SU-DHL-6 (cell line): ENCODE data around the gene KIF16B.

Experiments
- H2AFZ ChIP-seq: fragments of 200-600 bp; sonication (generic); 2 replicates; pipeline ENCODE4 v1.6.1; 2014; ENCODE audit warnings: low read depth, mild to moderate bottlenecking, moderate library complexity, mixed read lengths, antibody characterized with exemption, low read length; ENCODE audit not compliant: severe bottlenecking
- H3F3A ChIP-seq: fragments of 200-600 bp; shearing (Covaris generic); 2 replicates; pipeline ENCODE4 v1.6.0; 2016; ENCODE audit warnings: antibody characterized with exemption, mild to moderate bottlenecking; ENCODE audit not compliant: insufficient read depth
- H3K27ac ChIP-seq: fragments of 200-600 bp; sonication (generic); 2 replicates; pipeline ENCODE4 v1.5.1; 2016; ENCODE audit warnings: low read depth, mild to moderate bottlenecking, low read length, moderate library complexity, mixed read lengths
- H3K27me3 ChIP-seq: fragments of 200-600 bp; sonication (generic), shearing (Covaris generic); 2 replicates; pipeline ENCODE4 v1.6.0; 2014; ENCODE audit warnings: mild to moderate bottlenecking, low read length
- H3K36me3 ChIP-seq: fragments of 200-600 bp; sonication (generic); 2 replicates; pipeline ENCODE4 v1.6.1; 2014; ENCODE audit warnings: mild to moderate bottlenecking, low read length, mixed read lengths
- H3K4me2 ChIP-seq: fragments of 300-600, 200-600 bp; shearing (Covaris generic), sonication (generic); 2 replicates; pipeline ENCODE4 v1.6.0; 2014; ENCODE audit warnings: low read length, low read depth, mild to moderate bottlenecking; ENCODE audit not compliant: poor library complexity, severe bottlenecking
- H3K4me3 ChIP-seq: fragments of 200-600 bp; sonication (generic); 2 replicates; pipeline ENCODE4 v1.5.1; 2014; ENCODE audit warnings: antibody characterized with exemption, low read length, mild to moderate bottlenecking, mixed read lengths; ENCODE audit not compliant: insufficient read depth, poor library complexity, severe bottlenecking
- H3K79me2 ChIP-seq: fragments of 200-600 bp; sonication (generic); 2 replicates; pipeline ENCODE4 v1.6.1; 2014; ENCODE audit warnings: mild to moderate bottlenecking, low read length, moderate library complexity; ENCODE audit not compliant: insufficient read depth
- H3K9ac ChIP-seq: fragments of 200-600 bp; sonication (generic); 2 replicates; pipeline ENCODE4 v1.7.0; 2014; ENCODE audit warnings: mild to moderate bottlenecking, low read length
- H3K9me2 ChIP-seq: fragments of 200-600 bp; sonication (generic); replicated peaks from 2 replicates; pipeline ENCODE4 v1.6.1; 2014; ENCODE audit warnings: low read length; ENCODE audit not compliant: insufficient read depth
- H3K9me3 ChIP-seq: fragments of 200-600 bp; sonication (generic); 2 replicates; pipeline ENCODE4 v1.6.1; 2014; ENCODE audit warnings: low read length, mixed read lengths; ENCODE audit not compliant: insufficient read depth
- H4K20me1 ChIP-seq: fragments of 200-600 bp; sonication (generic); 2 replicates; pipeline ENCODE4 v1.6.1; 2014; ENCODE audit warnings: low read depth, mild to moderate bottlenecking, antibody characterized with exemption, low read length, moderate library complexity, mixed read lengths
- EZH2phosphoT487 ChIP-seq: fragments of 200-600 bp; sonication (generic), shearing (Covaris generic); conservative IDR thresholded peaks from 2 replicates; pipeline ENCODE4 v1.6.1; 2018; ENCODE audit warnings: mild to moderate bottlenecking, antibody characterized with exemption, low read length, moderate library complexity, mixed read lengths
- TF ChIP-seq, protein P1 (sequence below): fragments of 200-600 bp; sonication (generic); IDR thresholded peaks from one replicate; pipeline ENCODE4 v1.5.1; 2017; ENCODE audit warnings: antibody characterized with exemption, mild to moderate bottlenecking, low read length, moderate library complexity; ENCODE audit not compliant: insufficient read depth, poor library complexity, severe bottlenecking

Gene KIF16B

DNA sequence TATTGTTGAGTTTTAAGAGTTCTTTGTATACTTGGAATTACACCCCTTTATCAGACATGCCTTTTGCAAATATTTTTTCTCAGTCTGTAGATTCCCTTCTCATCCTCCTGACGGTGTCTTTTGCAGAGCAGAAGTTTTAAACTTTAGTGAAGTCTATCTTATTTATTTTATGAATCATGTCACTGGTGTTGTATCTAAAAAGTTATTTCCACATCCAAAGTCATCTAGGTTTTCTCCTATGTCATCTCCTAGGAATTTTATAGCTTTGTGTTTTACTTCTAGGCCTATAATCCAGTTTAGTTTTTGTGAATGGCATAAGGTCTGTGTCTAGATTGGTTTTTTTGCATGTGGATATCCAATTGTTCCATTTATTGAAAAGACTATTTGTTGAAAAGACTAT is 271.3 kb downstream of the KIF16B start:
- Histone ChIP-seq H3K9me3 (peaks cover 4% of the 10 kb centered on the region; the same call in 1 of the 2 replicates), H3K27me3 (no peaks in the 10 kb centered on the region), H3K79me2 (no peaks in the 10 kb centered on the region), H3K4me2 (no peak overlapping the region), H4K20me1 (no peaks in the 10 kb centered on the region), H3K4me3 (no peak overlapping the region), H2AFZ (no peak overlapping the region), H3K27ac (no peak overlapping the region), H3F3A (no peaks in the 10 kb centered on the region), H3K9me2 (no peaks in the 10 kb centered on the region), H3K9ac (no peak overlapping the region), H3K36me3 (peaks cover 17% of the 10 kb centered on the region)
- no peak for TF ChIP-seq EZH2phosphoT487
- TF ChIP-seq, protein P1, sequence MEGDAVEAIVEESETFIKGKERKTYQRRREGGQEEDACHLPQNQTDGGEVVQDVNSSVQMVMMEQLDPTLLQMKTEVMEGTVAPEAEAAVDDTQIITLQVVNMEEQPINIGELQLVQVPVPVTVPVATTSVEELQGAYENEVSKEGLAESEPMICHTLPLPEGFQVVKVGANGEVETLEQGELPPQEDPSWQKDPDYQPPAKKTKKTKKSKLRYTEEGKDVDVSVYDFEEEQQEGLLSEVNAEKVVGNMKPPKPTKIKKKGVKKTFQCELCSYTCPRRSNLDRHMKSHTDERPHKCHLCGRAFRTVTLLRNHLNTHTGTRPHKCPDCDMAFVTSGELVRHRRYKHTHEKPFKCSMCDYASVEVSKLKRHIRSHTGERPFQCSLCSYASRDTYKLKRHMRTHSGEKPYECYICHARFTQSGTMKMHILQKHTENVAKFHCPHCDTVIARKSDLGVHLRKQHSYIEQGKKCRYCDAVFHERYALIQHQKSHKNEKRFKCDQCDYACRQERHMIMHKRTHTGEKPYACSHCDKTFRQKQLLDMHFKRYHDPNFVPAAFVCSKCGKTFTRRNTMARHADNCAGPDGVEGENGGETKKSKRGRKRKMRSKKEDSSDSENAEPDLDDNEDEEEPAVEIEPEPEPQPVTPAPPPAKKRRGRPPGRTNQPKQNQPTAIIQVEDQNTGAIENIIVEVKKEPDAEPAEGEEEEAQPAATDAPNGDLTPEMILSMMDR: no peak

DNA sequence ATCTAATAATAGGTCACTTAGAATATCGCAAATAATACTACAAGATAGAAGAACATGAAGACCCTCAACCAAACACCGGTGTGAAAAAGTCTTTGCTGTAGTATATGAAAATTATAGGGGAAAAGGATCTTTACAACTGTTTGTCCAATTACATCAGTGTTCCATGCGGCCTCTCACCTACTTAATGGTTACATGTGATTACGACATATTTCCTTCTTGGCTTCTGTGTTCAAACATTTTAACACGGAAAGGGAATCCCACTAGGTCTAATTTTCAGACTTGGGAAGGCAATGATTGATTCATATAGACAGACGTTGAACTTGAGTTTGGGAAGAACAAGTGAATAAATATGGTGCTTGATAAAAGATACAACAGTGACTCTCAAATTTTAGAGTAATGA is 273.4 kb downstream of the KIF16B start:
- no peaks in the 10 kb centered on the region for H3K79me2 ChIP-seq
- no peaks in the 10 kb centered on the region for H3K9me2 ChIP-seq
- no peak overlapping the region for H3K27ac ChIP-seq
- H3K4me3 ChIP-seq: no peak overlapping the region
- H3K27me3 ChIP-seq: no peaks in the 10 kb centered on the region
- H3F3A ChIP-seq: no peaks in the 10 kb centered on the region
- H3K9me3 ChIP-seq: peaks cover 4% of the 10 kb centered on the region; the same call in 1 of the 2 replicates
- no peak overlapping the region for H3K4me2 ChIP-seq
- H3K9ac ChIP-seq: no peak overlapping the region
- H2AFZ ChIP-seq: no peak overlapping the region
- TF ChIP-seq, protein P1: no peak
- no peak for TF ChIP-seq EZH2phosphoT487
- H3K36me3 ChIP-seq: peaks cover 14% of the 10 kb centered on the region
- no peaks in the 10 kb centered on the region for H4K20me1 ChIP-seq

DNA sequence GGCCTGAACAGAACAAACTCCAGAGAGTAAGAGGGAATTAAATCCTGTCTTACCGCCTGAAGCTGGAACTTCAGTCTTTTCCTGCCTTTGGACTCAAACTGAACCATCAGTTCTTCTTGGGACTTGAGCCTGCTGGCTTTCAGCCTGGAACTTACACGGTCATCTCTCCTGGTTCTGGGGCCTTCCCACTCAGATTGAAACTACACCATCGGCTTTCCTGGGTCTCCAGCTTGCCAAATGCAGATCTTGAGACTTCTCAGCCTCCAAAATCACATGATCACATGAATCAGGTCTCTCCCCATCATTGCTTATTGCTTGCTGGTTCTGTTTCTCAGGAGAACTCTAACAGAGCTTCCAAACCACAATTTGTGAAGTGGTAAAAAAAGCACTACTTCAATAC is 276.3 kb downstream of the KIF16B start:
- H3K9me3 ChIP-seq: no peaks in the 10 kb centered on the region
- H3K36me3 ChIP-seq: peaks cover under 1% of the 10 kb centered on the region; the same call in 1 of the 2 replicates
- no peak for TF ChIP-seq EZH2phosphoT487
- TF ChIP-seq, protein P1: no peak
- H3K9me2 ChIP-seq: no peaks in the 10 kb centered on the region
- no peak overlapping the region for H3K9ac ChIP-seq
- H2AFZ ChIP-seq: no peak overlapping the region
- no peaks in the 10 kb centered on the region for H3F3A ChIP-seq
- H3K27ac ChIP-seq: no peak overlapping the region
- no peaks in the 10 kb centered on the region for H3K79me2 ChIP-seq
- no peaks in the 10 kb centered on the region for H4K20me1 ChIP-seq
- H3K4me2 ChIP-seq: no peak overlapping the region
- H3K27me3 ChIP-seq: no peaks in the 10 kb centered on the region
- H3K4me3 ChIP-seq: no peak overlapping the region
